CD4-positive, alpha-beta memory T cell (primary cell): ENCODE data around the gene FBXW4. TPM values are rescaled to one million over a fixed set of nuclear protein-coding genes. Genes with fewer than 3 reads are reported as not detected.
A peak's percentile ranks its signal among the peaks of the same experiment; 100 is the strongest.

Experiments
- CTCF ChIA-PET: fragments of 350-600 bp; sonication (Branson Sonifier 250); formaldehyde crosslinking; loops from one replicate; lab custom pipeline; 2021; ENCODE audit warnings: inconsistent platforms; ENCODE audit not compliant: partially characterized antibody; lab: Charles Lee
- POLR2A ChIA-PET: fragments of 350-600 bp; sonication (Branson Sonifier 250); formaldehyde crosslinking; loops from one replicate; lab custom pipeline; 2021; ENCODE audit not compliant: partially characterized antibody; lab: Charles Lee
- DNase-seq, 5 donors: peaks; one replicate each; pipeline versions ENCODE4 v3.0.0 to v3.0.0-alpha.2; 2020 to 2022; ENCODE audit warnings: mixed read lengths in 1 of 5
- H3K27ac ChIP-seq: one replicate; pipeline ENCODE4 v1.7.0; 2013; ENCODE audit warnings: low read depth, low read length
- H3K27me3 ChIP-seq: 2 replicates; pipeline ENCODE4 v1.7.0; 2013; ENCODE audit warnings: mild to moderate bottlenecking, low read length, moderate library complexity; ENCODE audit not compliant: insufficient read depth
- H3K36me3 ChIP-seq: 2 replicates; pipeline ENCODE4 v1.7.0; 2013; ENCODE audit warnings: mild to moderate bottlenecking, low read length, moderate library complexity; ENCODE audit not compliant: insufficient read depth
- H3K4me1 ChIP-seq: 2 replicates; pipeline ENCODE4 v1.7.0; 2013; ENCODE audit warnings: mild to moderate bottlenecking, low read length, moderate library complexity; ENCODE audit not compliant: insufficient read depth
- H3K4me3 ChIP-seq, 2 donors: one replicate each; pipeline ENCODE4 v1.7.0; 2013; ENCODE audit warnings: low read length in 2 of 2, mild to moderate bottlenecking in 1 of 2
- H3K9me3 ChIP-seq, 2 donors: one replicate each; pipeline ENCODE4 v1.7.0; 2013; ENCODE audit warnings: low read length in 2 of 2, control low read depth in 1 of 2; ENCODE audit not compliant: control insufficient read depth in 1 of 2
- H3K27ac Mint-ChIP-seq, 7 donors: one replicate each; pipeline ENCODE4 v1.8.0; 2020 to 2021; ENCODE audit warnings: mixed read lengths in 7 of 7, mild to moderate bottlenecking in 6 of 7, inconsistent platforms in 3 of 7, moderate library complexity in 3 of 7
- H3K27me3 Mint-ChIP-seq, 2 donors: one replicate each; pipeline ENCODE4 v1.8.0; 2020 to 2021; ENCODE audit warnings: mixed read lengths in 2 of 2
- H3K36me3 Mint-ChIP-seq, 2 donors: one replicate each; pipeline ENCODE4 v1.8.0; 2020 to 2021; ENCODE audit warnings: mixed read lengths in 2 of 2, inconsistent platforms in 1 of 2, mild to moderate bottlenecking in 1 of 2
- H3K4me1 Mint-ChIP-seq, 4 donors: one replicate each; pipeline ENCODE4 v1.8.0; 2020 to 2021; ENCODE audit warnings: mixed read lengths in 4 of 4, mild to moderate bottlenecking in 1 of 4
- H3K4me3 Mint-ChIP-seq, 8 donors: one replicate each; pipeline ENCODE4 v1.8.0; 2020 to 2021; ENCODE audit warnings: mixed read lengths in 8 of 8, mild to moderate bottlenecking in 7 of 8, moderate library complexity in 6 of 8, inconsistent platforms in 3 of 8
- H3K9me3 Mint-ChIP-seq, 8 donors: one replicate each; pipeline ENCODE4 v1.8.0; 2020 to 2021; ENCODE audit warnings: mixed read lengths in 8 of 8, mild to moderate bottlenecking in 5 of 8, inconsistent platforms in 3 of 8, moderate library complexity in 1 of 8
- intact Hi-C: fragments of 100-400 bp; cut with micrococcal nuclease; formaldehyde crosslinking; loops from one replicate; pipeline ENCODE4 v1.15.1; 2023
- polyA plus RNA-seq, 2 donors: library from polyadenylated mRNA; unstranded; fragments of 300-500 nt; fragmentation: Illumina TruSeq; gene quantifications; one replicate each; pipeline ENCODE4 v1.2.3, GENCODE V29; 2021
- total RNA-seq, 2 experiments: library from RNA; stranded (reverse); gene quantifications; one replicate each; pipeline ENCODE4 v1.2.3, GENCODE V29; 2021

Gene FBXW4
- total and polyA plus RNA-seq, 4 experiments from 2014 or later = 5.1 to 96.6 (median 46.7) TPM

GRCh38 chr10:101613646-101614045, 81.3 kb downstream of the FBXW4 start:
- Histone ChIP-seq H3K4me3 (no peak overlapping the region), H3K27me3 (no peaks in the 10 kb centered on the region), H3K27ac (no peak overlapping the region), H3K9me3 (no peaks in the 10 kb centered on the region), H3K4me1 (no peaks in the 10 kb centered on the region), H3K36me3 (peaks cover 62% of the 10 kb centered on the region)
- no peak overlapping the region for H3K4me3 Mint-ChIP-seq
- DNase-seq = no peak
- intact Hi-C loops = no loop called here
- CTCF ChIA-PET = interaction anchor here (1.7 kb wide), 1 partner anchor 11 kb away, joined by 4 read pairs; no protein-coding TSS in a partner anchor
- H3K27ac Mint-ChIP-seq = peak overlapping the region in 3 of 7 donors; percentile 36 to 59 (median 53)
- POLR2A ChIA-PET = no interaction called here
- H3K36me3 Mint-ChIP-seq = peaks cover 23 to 59% of the 10 kb centered on the region in 2 donors
- H3K27me3 Mint-ChIP-seq = no peaks in the 10 kb centered on the region
- H3K4me1 Mint-ChIP-seq = peaks cover 0 to 3% (median 0%) of the 10 kb centered on the region in 4 donors
- no peaks in the 10 kb centered on the region for H3K9me3 Mint-ChIP-seq

- ChIA-PET POLR2A (no interaction called here), CTCF (interaction anchor here (1.7 kb wide), 1 partner anchor 10 kb away, joined by 4 read pairs; no protein-coding TSS in a partner anchor)
- no peaks in the 10 kb centered on the region for H3K9me3 ChIP-seq
- H3K27me3 ChIP-seq = no peaks in the 10 kb centered on the region
- Mint-ChIP-seq H3K36me3 (peaks cover 18 to 58% of the 10 kb centered on the region in 2 donors), H3K4me1 (peaks cover 0 to 3% (median 0%) of the 10 kb centered on the region in 4 donors), H3K27ac (peak overlapping the region in 3 of 7 donors; percentile 19 to 86 (median 65)), H3K27me3 (no peaks in the 10 kb centered on the region), H3K4me3 (no peak overlapping the region), H3K9me3 (no peaks in the 10 kb centered on the region)
- H3K4me3 ChIP-seq = no peak overlapping the region
- H3K36me3 ChIP-seq = peaks cover 56% of the 10 kb centered on the region
- H3K4me1 ChIP-seq = no peaks in the 10 kb centered on the region
- no peak overlapping the region for H3K27ac ChIP-seq
- DNase-seq = no peak
- intact Hi-C loops = no loop called here
Observed at GRCh38 chr10:101612872-101613271, 82.1 kb downstream of the FBXW4 start.

- DNase-seq = no peak
- Mint-ChIP-seq H3K4me3 (no peak overlapping the region), H3K9me3 (no peaks in the 10 kb centered on the region), H3K4me1 (peaks cover 0 to 3% (median 0%) of the 10 kb centered on the region in 4 donors), H3K27ac (peak overlapping the region in 3 of 7 donors; percentile 12 to 90 (median 72)), H3K36me3 (peaks cover 19 to 55% of the 10 kb centered on the region in 2 donors), H3K27me3 (no peaks in the 10 kb centered on the region)
- CTCF ChIA-PET = interaction anchor here (1.7 kb wide), 1 partner anchor 9 kb away, joined by 4 read pairs; no protein-coding TSS in a partner anchor
- POLR2A ChIA-PET = no interaction called here
- Histone ChIP-seq H3K4me1 (no peaks in the 10 kb centered on the region), H3K36me3 (peaks cover 48% of the 10 kb centered on the region), H3K27me3 (no peaks in the 10 kb centered on the region), H3K9me3 (no peaks in the 10 kb centered on the region), H3K4me3 (no peak overlapping the region), H3K27ac (no peak overlapping the region)
- intact Hi-C loops = no loop called here
Observed at GRCh38 chr10:101612086-101612485, 82.9 kb downstream of the FBXW4 start.

DNA sequence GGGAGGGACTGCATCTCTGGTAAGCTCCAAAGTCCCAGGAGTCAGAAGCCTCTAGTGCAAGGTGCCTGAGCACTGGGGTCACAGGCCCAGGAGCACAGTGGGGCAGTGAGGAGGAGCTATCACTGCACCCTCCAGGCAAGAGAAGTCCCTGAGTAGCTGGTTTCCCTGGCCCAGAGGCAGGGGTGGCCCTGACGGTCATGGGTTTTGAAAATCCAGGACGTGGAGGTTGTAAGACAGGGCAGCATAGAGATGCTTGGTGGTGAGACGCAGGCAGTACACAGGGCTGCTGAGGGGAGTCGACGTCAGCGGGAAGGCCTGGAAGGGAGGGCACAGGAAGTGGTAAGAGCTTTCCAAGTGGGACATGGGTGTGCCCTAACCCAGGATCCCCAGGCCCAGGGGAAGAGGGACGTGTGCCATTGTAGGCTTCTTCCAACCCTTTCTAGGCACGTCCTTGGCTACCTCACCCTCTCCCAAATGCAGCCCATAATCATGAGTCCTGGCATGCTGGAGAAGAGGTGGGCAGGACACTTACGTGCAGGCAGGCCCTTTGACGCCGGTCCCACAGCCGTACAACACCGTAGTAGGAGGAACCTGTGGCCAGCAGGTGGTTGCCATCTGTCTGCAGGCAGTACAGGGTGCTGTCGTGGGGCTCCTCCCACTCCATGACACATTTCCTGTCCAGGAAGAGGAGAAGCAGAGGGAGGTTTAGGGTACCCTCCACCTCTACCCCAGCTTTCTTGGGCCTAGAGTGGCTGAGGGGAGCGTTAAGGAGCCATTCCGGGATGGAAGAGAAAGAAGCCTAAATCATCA, 83.7 kb downstream of the FBXW4 start:
- Mint-ChIP-seq H3K4me1 (peaks cover 0 to 3% (median 0%) of the 10 kb centered on the region in 4 donors), H3K27ac (peak overlapping the region in 6 of 7 donors; percentile 48 to 90 (median 72)), H3K36me3 (peaks cover 19 to 53% of the 10 kb centered on the region in 2 donors), H3K27me3 (no peaks in the 10 kb centered on the region), H3K9me3 (peaks cover 0 to 2% (median 0%) of the 10 kb centered on the region in 8 donors), H3K4me3 (no peak overlapping the region)
- ChIA-PET POLR2A (no interaction called here), CTCF (no interaction called here)
- H3K27me3 ChIP-seq = no peaks in the 10 kb centered on the region
- DNase-seq = no peak
- H3K4me3 ChIP-seq = no peak overlapping the region
- intact Hi-C loops = no loop called here
- no peaks in the 10 kb centered on the region for H3K9me3 ChIP-seq
- peaks cover 43% of the 10 kb centered on the region for H3K36me3 ChIP-seq
- H3K4me1 ChIP-seq = no peaks in the 10 kb centered on the region
- H3K27ac ChIP-seq = no peak overlapping the region

GRCh38 chr10:101609481-101609880, 85.5 kb downstream of the FBXW4 start:
- peaks cover 37% of the 10 kb centered on the region for H3K36me3 ChIP-seq
- no peaks in the 10 kb centered on the region for H3K27me3 Mint-ChIP-seq
- H3K27me3 ChIP-seq = no peaks in the 10 kb centered on the region
- H3K9me3 Mint-ChIP-seq = peaks cover 0 to 2% (median 0%) of the 10 kb centered on the region in 8 donors
- no peaks in the 10 kb centered on the region for H3K4me1 ChIP-seq
- H3K4me3 Mint-ChIP-seq = no peak overlapping the region
- intact Hi-C loops = no loop called here
- H3K9me3 ChIP-seq = no peaks in the 10 kb centered on the region
- ChIA-PET POLR2A (no interaction called here), CTCF (no interaction called here)
- H3K4me1 Mint-ChIP-seq = peaks cover 0 to 3% (median 0%) of the 10 kb centered on the region in 4 donors
- H3K36me3 Mint-ChIP-seq = peaks cover 21 to 60% of the 10 kb centered on the region in 2 donors
- no peak overlapping the region for H3K27ac Mint-ChIP-seq
- H3K27ac ChIP-seq = no peak overlapping the region
- no peak overlapping the region for H3K4me3 ChIP-seq
- DNase-seq = no peak

DNA sequence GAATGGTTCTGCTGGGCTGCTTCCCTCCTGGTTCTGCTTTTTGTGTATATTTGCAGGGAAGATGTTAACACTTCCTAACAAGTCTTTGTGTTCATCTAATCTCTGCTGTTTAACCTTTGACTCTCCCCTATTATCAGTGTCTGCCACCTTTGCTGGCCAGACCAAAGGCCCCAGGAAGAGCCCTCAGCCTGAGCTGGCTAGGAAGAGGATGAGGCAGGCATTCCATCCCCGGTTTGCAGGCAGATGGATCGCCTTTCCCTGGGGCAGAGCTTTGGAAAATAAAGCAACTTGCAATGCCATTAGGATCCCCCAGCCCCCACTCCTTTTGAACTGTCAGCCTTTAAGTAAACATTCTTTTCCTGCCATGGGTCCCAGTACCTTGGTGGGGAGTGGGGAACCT, 87.8 kb downstream of the FBXW4 start:
- Mint-ChIP-seq H3K9me3 (peaks cover 0 to 2% (median 0%) of the 10 kb centered on the region in 8 donors), H3K27ac (peak overlapping the region in 2 of 7 donors; percentile 53 to 78), H3K36me3 (peaks cover 24 to 59% of the 10 kb centered on the region in 2 donors), H3K4me1 (peaks cover 0 to 1% (median 0%) of the 10 kb centered on the region in 4 donors), H3K27me3 (no peaks in the 10 kb centered on the region), H3K4me3 (no peak overlapping the region)
- POLR2A ChIA-PET = no interaction called here
- CTCF ChIA-PET = no interaction called here
- H3K27me3 ChIP-seq = no peaks in the 10 kb centered on the region
- no peak overlapping the region for H3K27ac ChIP-seq
- H3K9me3 ChIP-seq = no peaks in the 10 kb centered on the region
- H3K4me1 ChIP-seq = no peaks in the 10 kb centered on the region
- no peak for DNase-seq
- intact Hi-C loops = no loop called here
- H3K4me3 ChIP-seq = no peak overlapping the region
- peaks cover 33% of the 10 kb centered on the region for H3K36me3 ChIP-seq

- Histone ChIP-seq H3K9me3 (no peaks in the 10 kb centered on the region), H3K36me3 (peaks cover 3% of the 10 kb centered on the region), H3K27ac (no peak overlapping the region), H3K27me3 (no peaks in the 10 kb centered on the region), H3K4me1 (no peaks in the 10 kb centered on the region), H3K4me3 (no peak overlapping the region)
- Mint-ChIP-seq H3K9me3 (peaks cover 0 to 2% (median 0%) of the 10 kb centered on the region in 8 donors), H3K27me3 (no peaks in the 10 kb centered on the region), H3K4me1 (no peaks in the 10 kb centered on the region), H3K4me3 (no peak overlapping the region), H3K27ac (peak overlapping the region in 3 of 7 donors; percentile 4 to 31 (median 27)), H3K36me3 (peaks cover 11 to 28% of the 10 kb centered on the region in 2 donors)
- CTCF ChIA-PET = interaction anchor here (0.6 to 3.2 kb wide), 13 partner anchors 10 to 407 kb away, joined by 3 to 26 read pairs (median 3); partner anchors contain the start of genes DPCD, NPM3 and POLL
- POLR2A ChIA-PET = no interaction called here
- intact Hi-C loops = loop anchor here (1.0 to 2.0 kb wide), 2 partner anchors 178 to 238 kb away; no protein-coding TSS in a partner anchor
- DNase-seq = peak; percentile 33 to 58 (median 41)
Observed at GRCh38 chr10:101602761-101603398, 92.1 kb downstream of the FBXW4 start.
